GM21825 (cell line): ENCODE data around the gene CBX3.
"Not testable (repeated sequence)": the region's sequence is repeated elsewhere in the genome, so short reads cannot be mapped to it uniquely, and the experiment has no call there.

ENCODE experiments used
- ATAC-seq: cut with Tn5 transposase; IDR thresholded peaks from one replicate; pipeline ENCODE4 v1.9.1; 2021; ENCODE audit warnings: mild to moderate bottlenecking, moderate library complexity; ENCODE audit not compliant: unreplicated experiment

CBX3 gene

DNA sequence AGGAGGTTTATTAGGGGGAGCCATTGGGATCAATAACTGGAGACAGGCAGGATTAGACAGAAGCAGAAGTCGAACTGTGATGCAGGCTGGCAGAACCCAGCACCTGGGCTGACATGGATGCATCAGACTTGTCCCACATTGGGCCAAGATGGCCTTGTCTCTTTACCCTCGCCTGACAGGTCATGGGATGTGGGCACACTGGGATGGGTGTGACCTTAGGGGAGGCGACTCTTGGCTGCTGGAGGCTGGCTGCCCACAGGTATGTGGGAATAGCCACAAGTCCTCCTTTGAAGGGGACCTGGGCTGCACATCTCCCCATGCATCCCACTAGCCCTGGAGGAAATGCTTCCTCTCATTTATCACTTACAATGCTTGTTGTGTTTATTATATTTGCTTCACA, 32.3 kb upstream of the CBX3 start:
- ATAC-seq, result no peak

DNA sequence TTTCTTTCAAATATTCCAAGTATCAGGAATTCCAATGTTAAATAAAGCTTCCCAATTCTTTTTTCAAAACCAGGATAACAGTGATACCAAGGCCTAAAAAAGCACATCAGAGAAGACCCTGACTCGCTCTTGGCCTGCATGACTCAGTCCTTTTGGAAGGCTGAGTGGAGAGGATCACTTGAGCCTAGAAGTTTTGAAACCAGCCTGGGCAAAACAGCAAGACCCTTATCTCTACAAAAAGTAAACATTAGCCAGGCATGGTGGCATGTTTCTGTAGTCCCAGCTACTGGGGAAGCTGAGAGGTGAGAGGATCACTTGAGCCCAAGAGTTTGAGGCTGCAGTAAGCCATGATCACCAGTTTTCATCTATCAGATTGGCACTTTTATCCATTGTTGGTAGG, 30.9 kb upstream of the CBX3 start:
- no peak for ATAC-seq

DNA sequence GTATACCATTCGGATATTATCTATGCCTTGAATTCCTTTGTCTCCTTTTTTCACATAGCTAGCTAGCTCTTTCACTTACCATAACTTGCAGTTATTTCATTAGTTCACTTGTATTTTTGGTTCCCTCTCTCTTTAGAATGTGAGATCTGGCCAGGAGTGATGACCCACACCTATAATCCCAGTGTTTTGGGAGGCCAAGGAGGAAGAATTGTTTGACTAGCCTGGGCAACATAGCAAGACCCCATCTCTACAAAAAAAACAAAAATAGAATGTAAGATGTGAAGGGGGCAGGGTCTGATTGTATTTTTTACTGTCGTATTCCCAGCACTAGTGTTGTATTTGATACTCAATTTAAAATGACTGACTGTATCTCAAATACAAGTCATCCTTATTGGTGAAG, 29.9 kb upstream of the CBX3 start:
- no peak for ATAC-seq

DNA sequence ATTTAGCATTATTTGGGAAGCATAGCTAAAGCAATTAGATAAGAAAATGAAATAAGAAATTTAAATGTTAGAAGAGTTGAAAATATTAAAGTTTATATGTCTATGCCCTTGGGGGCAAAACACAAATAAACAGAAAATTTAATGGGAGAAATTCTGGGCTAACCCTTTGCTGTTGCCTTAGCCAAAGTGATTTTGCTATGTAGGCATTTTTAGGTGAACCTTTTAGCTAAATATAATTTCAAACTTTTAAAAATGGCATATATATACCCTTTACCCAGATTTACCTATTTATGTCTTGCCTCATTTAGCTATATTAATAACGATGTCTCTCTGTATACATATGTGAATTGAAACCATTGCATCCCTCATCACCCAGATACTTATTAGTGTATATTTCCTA, 29.5 kb upstream of the CBX3 start:
- no peak for ATAC-seq

DNA sequence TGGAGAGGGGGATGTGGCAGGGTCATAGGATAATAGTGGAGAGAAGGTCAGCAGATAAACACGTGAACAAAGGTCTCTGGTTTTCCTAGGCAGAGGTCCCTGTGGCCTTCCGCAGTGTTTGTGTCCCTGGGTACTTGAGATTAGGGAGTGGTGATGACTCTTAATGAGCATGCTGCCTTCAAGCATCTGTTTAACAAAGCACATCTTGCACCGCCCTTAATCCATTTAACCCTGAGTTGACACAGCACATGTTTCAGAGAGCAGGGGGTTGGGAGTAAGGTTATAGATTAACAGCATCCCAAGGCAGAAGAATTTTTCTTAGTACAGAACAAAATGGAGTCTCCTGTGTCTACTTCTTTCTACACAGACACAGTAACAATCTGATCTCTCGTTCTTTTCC, 25.6 kb upstream of the CBX3 start:
- ATAC-seq, result not testable (repeated sequence)

DNA sequence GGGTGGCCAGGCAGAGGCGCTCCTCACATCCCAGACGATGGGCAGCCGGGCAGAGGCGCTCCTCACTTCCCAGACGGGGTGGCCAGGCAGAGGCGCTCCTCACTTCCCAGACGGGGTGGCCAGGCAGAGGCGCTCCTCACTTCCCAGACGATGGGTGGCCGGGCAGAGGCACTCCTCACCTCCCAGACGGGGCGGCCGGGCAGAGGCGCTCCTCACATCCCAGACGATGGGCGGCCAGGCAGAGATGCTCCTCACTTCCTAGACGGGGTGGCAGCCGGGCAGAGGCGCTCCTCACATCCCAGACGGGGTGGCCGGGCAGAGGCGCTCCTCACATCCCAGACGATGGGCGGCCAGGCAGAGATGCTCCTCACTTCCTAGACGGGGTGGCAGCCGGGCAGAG, 24.8 kb upstream of the CBX3 start:
- ATAC-seq, result not testable (repeated sequence)

DNA sequence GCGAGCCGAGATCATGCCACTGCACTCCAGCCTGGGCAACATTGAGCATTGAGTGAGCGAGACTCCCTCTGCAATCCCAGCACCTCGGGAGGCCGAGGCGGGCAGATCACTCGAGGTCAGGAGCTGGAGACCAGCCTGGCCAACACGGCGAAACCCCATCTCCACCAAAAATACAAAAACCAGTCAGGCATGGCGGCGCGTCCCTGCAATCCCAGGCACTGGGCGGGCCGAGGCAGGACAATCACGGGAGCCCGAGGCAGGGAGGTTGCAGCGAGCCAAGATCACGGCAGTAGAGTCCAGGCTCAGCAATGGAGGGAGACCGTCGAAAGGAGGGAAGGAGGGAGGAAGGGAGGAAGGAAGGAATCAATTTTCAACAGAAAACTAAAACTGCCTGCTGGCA, 24.3 kb upstream of the CBX3 start:
- ATAC-seq, result not testable (repeated sequence)

DNA sequence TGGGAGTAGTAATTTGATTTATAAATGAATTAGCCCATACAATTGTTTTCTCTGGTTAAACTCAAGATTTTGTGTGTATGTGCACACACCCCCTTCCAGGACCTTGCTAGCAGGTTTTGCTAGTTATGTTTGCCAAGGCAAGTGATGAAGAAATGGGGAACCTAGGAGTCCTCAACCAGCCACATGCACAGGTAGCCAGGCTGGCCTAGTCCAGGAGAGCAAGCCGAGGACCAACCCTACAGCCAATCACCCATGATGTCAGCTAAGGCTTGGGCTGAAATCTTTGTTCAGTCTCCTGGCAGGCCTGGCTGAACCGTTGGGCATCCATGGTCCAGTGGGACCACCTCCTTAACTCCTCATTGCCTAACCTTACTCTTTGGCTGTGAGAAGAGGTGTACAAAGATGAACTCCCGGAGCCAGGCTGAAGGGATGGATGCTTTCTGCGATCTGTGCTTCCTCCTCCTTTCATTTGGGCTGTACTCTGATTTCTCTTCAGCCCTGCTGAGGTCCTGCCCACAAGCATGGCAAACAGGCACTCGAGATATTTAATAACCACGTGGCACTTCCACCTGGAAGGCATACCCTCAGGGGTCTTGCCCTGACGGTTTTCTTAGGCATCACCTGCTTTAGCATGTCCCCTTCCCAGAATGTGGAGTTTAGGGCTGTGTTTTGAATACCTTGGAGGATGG, 23.1 kb upstream of the CBX3 start:
- ATAC-seq, result no peak

DNA sequence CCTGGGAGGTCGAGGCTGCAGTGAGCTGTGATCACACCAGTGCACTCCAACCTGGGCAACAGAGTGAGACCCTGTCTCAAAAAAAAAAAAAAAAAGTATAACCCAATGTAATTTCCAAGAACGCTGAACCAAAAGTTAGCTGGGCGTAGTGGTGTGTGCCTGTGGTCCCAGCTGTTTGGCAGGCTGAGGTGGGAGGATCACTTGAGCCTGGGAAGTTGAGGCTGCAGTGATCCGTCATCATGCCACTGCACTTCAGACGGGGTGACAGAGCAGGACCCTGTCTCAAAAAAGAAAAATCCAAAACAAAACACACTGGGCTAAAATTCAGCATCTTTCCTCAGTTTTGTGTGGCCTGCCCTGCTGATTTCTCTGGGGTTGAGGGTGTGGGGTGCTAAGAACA, 22.1 kb upstream of the CBX3 start:
- ATAC-seq, result no peak

DNA sequence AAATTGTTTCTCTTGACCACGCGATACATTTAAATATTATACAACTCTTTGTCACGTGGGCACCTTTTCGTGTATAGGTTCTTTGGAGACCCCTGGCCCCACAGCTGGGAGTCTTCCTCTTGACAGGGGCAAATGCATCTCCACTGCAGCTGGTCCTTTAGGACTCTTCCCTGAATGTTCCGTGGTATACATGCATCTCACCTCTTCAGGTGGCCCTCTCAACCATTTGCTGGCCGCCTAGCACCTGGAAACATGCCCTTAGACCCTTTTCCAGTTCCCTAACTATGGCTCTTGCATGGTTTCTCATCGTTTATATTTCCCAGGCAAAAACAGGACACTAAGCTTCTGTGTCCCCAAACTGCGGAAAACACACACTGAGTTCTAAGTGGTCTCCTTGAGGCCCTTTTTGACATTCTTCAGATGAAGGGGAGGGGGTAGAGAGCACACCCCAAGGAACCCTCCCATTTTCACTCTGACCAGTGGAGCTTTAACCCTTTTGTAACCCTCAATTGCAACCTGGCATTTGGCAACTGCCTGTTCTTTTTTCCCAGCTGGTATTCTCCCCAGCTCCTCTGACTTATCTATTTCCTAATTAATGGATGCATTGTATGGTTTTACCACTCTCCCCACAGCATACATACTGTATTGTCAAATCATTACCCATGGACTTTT, 21.6 kb upstream of the CBX3 start:
- ATAC-seq, result no peak

DNA sequence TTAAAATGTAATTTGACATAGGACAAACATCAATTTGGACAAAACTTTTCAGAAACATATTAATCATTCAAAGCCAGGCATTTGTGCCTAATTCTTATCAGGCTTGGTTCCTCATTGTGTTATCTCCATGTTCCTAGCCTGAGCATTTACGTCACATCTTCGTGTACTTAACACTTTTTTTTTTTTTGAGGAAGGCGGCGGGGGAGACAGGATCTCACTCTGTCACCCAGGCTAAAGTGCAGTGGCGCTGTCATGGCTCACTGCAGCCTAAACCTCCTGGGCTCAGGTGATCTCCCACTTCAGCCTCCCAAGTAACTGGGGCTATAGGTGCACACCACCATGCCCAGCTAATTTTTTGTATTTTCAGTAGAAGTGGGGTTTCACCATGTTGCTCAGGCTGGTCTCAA, 20.8 kb upstream of the CBX3 start:
- ATAC-seq, result no peak

DNA sequence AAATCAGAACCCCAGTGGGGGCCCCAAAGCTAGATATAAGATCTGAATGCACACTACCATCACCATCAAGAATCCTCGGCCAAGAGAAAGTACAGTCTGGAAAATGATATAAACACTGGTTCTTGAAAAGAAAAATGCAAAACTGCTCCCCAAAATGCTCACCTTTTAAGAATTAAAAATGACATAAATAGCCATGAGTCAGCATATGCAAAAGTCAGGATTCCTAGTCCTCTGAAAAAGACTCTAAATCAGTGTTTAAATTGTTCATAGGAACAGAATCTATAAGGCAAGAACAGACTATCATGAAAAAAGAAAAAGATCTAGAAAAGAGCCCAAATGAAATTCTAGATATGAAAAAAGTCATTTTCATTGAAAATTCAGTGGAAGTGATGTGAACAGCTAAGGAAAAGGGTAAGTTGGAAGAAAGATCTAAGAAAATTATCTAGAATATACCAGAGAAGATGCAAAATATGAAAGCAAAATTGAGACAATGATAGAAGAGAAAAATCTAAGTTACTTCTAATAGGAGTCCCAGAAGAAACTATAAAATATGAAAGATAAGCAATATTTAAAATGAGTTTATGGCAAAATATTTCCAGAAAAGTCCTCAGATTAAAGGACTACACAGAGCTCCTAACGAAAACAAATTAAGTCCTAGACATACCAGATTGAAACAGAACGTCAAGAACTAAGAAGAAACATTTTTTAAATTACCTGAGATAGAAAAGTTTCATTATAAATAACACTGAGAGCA, 19.9 kb upstream of the CBX3 start:
- no peak for ATAC-seq

DNA sequence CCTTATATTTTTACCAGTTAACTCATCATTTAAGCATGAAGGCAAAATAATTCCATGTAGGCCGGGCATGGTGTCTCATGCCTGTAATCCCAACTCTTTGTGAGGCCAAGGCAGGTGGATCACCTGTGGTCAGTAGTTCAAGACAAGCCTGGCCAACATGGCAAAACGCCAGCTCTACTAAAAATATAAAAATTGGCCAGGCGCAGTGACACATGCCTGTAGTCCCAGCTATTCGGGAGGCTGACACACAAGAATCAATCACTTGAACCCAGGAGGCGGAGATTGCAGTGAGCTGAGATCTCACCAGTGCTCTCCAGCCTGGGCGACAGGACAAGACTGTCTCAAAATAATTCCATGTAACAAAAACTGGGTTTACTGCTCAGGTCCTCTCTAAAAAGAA, 19.3 kb upstream of the CBX3 start:
- no peak for ATAC-seq

DNA sequence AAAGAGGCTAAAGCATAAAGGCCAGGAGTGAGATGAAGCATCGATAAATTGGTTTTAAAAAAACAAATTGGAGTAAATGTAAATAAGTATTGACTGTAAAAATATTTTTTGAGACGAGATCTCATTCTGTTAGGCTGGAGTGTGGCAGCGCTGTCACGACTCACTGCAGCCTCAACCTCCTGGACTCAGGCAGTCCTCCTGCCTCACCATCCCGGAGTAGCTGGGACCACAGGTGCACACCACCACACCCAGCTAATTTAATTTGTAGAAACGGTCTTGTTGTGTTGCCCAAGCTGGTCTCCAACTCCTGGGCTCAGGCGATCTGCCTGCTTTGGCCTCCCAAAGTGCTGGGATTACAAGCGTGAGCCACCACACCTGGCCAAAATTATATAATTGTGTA, 18.8 kb upstream of the CBX3 start:
- ATAC-seq, result no peak

DNA sequence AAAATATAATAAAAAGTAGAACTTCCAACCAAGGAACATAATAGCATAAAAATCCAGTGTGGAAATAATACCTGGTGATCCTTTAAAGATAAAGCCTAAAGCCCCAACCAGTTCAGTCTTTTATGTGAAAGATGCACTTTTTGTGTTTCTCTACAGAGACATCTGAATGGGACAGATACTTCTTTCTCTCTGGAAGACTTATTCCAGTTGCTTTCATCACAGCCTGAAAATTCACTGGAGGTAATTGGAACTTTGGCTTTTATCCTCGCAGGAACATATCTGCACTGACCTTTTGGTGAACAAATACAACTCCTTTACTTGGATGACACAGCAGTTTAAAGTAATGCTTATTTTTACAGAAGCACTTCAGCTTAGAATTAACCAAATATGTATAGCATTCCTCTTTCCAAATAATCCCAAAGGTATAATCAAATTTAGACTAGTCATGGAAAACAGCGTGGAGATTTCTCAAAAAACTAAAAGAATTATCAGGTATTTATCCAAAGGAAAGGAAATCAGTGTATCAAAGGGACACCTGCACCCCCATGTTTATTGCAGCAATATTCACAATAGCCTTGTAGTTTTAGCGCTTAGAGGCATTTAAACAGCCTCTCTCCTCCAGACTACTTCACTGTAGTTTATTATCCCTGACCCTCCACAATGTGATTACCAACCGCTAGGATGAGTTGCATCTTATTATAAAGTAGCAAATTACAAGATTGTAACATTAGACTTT, 17.8 kb upstream of the CBX3 start:
- ATAC-seq, result no peak

DNA sequence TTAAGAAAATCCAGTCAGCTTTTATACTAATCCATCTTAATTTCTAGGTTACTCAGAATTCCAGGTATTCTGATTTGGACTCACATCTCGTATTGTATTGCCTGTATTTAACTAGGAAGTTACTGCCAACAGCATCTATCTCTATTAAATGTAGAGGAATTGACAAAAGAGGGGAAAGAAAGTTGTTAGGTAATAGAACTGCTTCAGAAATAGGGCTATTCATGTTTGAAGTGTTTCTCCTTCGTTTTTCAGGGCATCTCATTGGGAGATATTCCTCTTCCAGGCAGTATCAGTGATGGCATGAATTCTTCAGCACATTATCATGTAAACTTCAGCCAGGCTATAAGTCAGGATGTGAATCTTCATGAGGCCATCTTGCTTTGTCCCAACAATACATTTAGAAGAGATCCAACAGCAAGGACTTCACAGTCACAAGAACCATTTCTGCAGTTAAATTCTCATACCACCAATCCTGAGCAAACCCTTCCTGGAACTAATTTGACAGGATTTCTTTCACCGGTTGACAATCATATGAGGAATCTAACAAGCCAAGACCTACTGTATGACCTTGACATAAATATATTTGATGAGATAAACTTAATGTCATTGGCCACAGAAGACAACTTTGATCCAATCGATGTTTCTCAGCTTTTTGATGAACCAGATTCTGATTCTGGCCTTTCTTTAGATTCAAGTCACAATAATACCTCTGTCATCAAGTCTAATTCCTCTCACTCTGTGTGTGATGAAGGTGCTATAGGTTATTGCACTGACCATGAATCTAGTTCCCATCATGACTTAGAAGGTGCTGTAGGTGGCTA, 17.1 kb upstream of the CBX3 start:
- not testable (repeated sequence) for ATAC-seq

DNA sequence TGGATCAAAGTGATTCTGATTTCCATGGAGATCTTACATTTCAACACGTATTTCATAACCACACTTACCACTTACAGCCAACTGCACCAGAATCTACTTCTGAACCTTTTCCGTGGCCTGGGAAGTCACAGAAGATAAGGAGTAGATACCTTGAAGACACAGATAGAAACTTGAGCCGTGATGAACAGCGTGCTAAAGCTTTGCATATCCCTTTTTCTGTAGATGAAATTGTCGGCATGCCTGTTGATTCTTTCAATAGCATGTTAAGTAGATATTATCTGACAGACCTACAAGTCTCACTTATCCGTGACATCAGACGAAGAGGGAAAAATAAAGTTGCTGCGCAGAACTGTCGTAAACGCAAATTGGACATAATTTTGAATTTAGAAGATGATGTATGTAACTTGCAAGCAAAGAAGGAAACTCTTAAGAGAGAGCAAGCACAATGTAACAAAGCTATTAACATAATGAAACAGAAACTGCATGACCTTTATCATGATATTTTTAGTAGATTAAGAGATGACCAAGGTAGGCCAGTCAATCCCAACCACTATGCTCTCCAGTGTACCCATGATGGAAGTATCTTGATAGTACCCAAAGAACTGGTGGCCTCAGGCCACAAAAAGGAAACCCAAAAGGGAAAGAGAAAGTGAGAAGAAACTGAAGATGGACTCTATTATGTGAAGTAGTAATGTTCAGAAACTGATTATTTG, 16.3 kb upstream of the CBX3 start:
- no peak for ATAC-seq

DNA sequence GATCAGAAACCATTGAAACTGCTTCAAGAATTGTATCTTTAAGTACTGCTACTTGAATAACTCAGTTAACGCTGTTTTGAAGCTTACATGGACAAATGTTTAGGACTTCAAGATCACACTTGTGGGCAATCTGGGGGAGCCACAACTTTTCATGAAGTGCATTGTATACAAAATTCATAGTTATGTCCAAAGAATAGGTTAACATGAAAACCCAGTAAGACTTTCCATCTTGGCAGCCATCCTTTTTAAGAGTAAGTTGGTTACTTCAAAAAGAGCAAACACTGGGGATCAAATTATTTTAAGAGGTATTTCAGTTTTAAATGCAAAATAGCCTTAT, 15.7 kb upstream of the CBX3 start:
- no peak for ATAC-seq

DNA sequence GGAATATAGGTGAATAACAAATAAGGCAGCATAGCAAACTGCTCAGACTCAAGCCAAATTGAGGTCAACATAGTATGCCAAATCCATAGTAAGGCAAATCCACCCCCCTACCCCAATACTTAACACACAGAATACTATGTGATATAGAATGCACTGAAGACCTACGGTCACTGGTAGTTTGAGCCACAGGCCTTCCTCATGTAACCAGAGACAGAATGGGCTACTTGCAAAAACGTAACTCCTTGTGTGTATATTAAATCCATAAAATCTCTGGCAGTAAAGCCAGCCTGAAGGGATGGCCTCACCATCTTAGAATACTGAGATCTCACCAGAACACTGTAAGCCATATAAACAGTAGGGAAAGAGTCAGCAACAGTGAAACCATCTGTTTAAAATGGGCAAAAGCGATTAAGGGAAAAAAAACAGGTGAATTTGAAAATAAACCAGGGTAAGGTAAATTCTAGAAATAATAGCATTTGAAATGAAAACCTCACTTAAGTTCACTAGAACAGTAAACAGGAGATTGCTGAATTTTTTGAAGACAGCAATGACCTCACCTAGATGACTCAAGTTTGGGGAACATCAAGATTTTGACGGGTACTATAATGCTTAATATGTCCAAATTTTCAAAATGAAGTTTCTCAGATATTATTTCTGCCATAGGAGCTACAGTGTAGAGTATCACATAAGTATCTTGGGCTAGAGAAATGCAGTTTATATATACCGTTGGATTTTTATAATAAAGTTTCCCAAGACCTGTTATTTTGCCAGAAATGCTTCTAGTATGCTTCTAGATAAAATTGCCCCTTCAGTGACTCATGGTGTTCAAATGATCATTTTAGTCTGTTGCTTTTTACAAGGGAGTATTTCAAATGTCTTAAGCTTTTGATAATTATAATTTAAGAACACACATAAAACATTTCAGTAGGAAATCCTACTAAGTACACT, 14.9 kb upstream of the CBX3 start:
- ATAC-seq, result no peak
